22Rv1 (cell line): ENCODE measurements around the gene ZNF793.
A peak's percentile ranks its signal among the peaks of the same experiment; 100 is the strongest.

ENCODE experiments used
- H3K27ac ChIP-seq: fragments of 450-650 bp; 2 replicates; pipeline ENCODE4 v1.5.1; 2017
- ZFX ChIP-seq: fragments of 450-650 bp; IDR thresholded peaks from 2 replicates; pipeline ENCODE4 v1.6.1; 2017; ENCODE audit warnings: antibody characterized with exemption, borderline replicate concordance
- TF ChIP-seq, protein P1 (sequence below): fragments of 450-650 bp; IDR thresholded peaks from 2 replicates; pipeline ENCODE4 v1.5.1; 2017; ENCODE audit warnings: mild to moderate bottlenecking

The ZNF793 gene

DNA sequence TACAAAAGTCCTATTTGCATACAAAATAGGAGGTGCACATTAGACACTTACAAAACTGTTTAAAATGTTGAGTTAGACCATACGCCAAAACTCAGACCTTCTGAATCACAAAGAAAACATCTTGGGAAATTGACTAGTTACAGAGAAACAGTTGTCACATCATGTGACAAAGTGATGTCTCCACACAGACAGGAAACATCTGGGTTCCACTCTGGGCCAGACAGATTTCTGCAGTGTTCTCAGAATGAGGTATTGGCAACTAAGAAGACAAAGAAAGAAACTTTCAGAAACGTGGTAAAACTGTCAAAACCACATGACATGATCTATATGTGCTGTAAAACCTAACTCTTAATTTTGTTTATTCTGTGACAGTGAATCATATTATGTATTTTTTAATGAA lies 6.7 kb downstream of the ZNF793 start:
- H3K27ac ChIP-seq = no peak overlapping the region
- no peak for TF ChIP-seq ZFX
- TF ChIP-seq, protein P1, sequence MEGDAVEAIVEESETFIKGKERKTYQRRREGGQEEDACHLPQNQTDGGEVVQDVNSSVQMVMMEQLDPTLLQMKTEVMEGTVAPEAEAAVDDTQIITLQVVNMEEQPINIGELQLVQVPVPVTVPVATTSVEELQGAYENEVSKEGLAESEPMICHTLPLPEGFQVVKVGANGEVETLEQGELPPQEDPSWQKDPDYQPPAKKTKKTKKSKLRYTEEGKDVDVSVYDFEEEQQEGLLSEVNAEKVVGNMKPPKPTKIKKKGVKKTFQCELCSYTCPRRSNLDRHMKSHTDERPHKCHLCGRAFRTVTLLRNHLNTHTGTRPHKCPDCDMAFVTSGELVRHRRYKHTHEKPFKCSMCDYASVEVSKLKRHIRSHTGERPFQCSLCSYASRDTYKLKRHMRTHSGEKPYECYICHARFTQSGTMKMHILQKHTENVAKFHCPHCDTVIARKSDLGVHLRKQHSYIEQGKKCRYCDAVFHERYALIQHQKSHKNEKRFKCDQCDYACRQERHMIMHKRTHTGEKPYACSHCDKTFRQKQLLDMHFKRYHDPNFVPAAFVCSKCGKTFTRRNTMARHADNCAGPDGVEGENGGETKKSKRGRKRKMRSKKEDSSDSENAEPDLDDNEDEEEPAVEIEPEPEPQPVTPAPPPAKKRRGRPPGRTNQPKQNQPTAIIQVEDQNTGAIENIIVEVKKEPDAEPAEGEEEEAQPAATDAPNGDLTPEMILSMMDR = no peak

DNA sequence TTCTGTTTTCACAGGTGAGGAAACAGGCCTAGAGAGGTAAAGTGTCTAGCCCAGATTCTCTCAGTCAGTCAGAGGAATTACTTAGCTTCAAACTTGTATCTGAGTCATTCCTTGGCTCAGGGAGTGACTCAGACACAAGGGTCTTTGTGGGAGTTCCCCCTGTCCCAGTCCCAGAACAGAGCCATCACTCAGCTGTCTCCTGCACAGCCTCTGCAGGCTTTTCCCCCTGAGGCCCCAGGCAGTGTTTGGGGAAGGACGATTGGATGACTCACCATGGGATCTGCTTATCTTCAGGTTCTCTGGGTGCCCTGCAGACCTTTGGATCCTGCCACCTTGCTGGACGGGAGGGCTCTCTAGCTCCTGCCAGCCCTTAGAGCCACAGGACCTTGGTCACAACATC lies 13.2 kb downstream of the ZNF793 start:
- TF ChIP-seq, protein P1 = no peak
- TF ChIP-seq ZFX = no peak
- no peak overlapping the region for H3K27ac ChIP-seq

DNA sequence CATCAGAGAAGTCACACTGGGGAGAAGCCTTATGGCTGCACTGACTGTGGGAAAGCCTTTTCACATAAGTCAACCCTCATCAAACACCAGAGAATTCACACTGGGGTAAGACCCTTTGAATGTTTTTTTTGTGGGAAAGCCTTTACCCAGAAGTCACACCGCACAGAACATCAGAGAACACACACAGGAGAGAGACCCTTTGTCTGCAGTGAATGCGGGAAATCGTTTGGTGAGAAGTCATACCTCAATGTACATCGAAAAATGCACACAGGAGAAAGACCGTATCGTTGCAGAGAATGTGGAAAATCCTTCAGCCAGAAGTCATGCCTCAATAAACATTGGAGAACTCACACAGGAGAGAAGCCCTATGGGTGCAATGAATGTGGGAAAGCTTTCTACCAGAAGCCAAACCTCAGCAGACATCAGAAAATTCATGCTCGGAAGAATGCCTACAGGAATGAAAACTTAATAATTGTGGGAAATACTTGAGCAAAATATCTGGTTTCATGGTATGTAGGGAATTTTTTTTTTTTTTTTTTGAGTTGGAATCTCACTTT lies 30.7 kb downstream of the ZNF793 start:
- TF ChIP-seq ZFX = no peak

GRCh38 chr19:37551129-37551993 lies 44.6 kb downstream of the ZNF793 start:
- TF ChIP-seq, protein P1 = peak; percentile 75
- no peak for TF ChIP-seq ZFX
- peak overlapping the region; percentile 67 for H3K27ac ChIP-seq

More for the DNA sequence above, 30.7 kb downstream of the ZNF793 start:
- H3K27ac ChIP-seq = no peak overlapping the region

GRCh38 chr19:37563518-37563917 lies 56.8 kb downstream of the ZNF793 start:
- TF ChIP-seq ZFX = no peak
- TF ChIP-seq, protein P1 = no peak
- H3K27ac ChIP-seq = no peak overlapping the region

DNA sequence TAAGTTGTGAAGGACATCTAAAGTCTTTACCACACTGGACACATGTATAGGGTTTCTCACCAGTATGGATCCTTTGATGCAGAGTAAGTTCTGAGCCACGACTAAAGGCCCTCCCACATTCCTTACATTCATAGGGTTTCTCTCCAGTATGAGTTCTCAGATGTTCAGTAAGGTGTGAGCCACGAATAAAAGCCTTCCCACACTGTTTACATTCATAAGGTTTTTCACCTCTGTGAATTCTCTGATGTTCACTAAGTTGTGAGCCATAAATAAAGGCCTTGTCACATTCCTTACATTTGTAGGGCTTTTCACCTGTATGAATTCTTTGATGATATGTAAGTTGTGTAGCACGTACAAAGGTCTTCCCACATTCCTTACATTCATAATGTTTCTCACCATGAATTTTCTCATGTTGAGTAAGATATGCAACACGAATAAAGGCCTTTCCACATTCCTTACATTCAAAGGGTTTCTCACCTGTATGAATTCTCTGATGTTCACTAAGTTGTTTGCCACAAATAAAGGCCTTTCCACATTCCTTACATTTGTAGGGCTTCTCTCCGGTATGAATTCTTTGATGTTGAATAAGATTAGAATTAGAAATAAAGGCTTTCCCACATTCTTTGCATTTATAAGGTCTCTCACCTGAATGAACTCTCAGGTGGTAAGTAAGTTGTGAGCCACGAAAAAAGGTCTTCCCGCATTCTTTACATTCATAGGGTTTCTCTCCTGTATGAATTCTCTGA lies 58.1 kb downstream of the ZNF793 start:
- H3K27ac ChIP-seq = no peak overlapping the region
- no peak for TF ChIP-seq ZFX
- TF ChIP-seq, protein P1 = no peak

DNA sequence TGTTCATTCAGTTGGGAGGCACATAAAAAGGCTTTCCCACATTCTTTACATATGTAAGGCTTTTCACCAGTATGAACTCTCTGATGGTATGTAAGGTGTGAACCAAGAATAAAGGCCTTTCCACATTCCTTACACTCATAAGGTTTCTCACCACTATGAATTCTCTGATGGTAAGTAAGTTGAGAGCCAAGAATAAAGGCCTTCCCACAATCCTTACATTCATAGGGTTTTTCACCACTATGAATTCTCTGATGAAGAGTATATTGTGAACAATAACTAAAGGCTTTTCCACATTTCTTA lies 58.6 kb downstream of the ZNF793 start:
- TF ChIP-seq ZFX = no peak
- TF ChIP-seq, protein P1 = no peak
- H3K27ac ChIP-seq = no peak overlapping the region
